NCI-H187 (cell line): ENCODE measurements around the gene FCMR.

ENCODE experiments used
- DNase-seq, 2 experiments: peaks; one replicate each; lab custom pipeline; 2025; lab: John Stamatoyannopoulos, UW

The FCMR gene

GRCh38 chr1:206923009-206923960 is 1.5 kb upstream of the FCMR start:
- DNase-seq = no peak

GRCh38 chr1:206922524-206922923 is 783 bp upstream of the FCMR start:
- DNase-seq = no peak

- no peak for DNase-seq
Observed at GRCh38 chr1:206918076-206918475, 3.7 kb downstream of the FCMR start.

- no peak for DNase-seq
Observed at GRCh38 chr1:206916000-206916709, 5.6 kb downstream of the FCMR start.

GRCh38 chr1:206915030-206915735 is 6.6 kb downstream of the FCMR start:
- DNase-seq = no peak

- DNase-seq = no peak
Observed at GRCh38 chr1:206913766-206914537, 7.8 kb downstream of the FCMR start.

GRCh38 chr1:206912445-206913095 is 9.2 kb downstream of the FCMR start:
- DNase-seq = peak; percentile 82 to 83

- DNase-seq = no peak
Observed at GRCh38 chr1:206911064-206911663, 10.6 kb downstream of the FCMR start.

GRCh38 chr1:206909883-206910318 is 11.8 kb downstream of the FCMR start:
- DNase-seq = no peak

GRCh38 chr1:206909161-206909882 is 12.4 kb downstream of the FCMR start:
- DNase-seq = peak; percentile 82 to 91

- DNase-seq = no peak
Observed at GRCh38 chr1:206908038-206908437, 13.7 kb downstream of the FCMR start.

GRCh38 chr1:206907304-206907991 is 14.3 kb downstream of the FCMR start:
- DNase-seq = no peak

- DNase-seq = no peak
Observed at GRCh38 chr1:206905295-206906164, 16.2 kb downstream of the FCMR start.

GRCh38 chr1:206904423-206905142 is 17.2 kb downstream of the FCMR start:
- no peak for DNase-seq

GRCh38 chr1:206903687-206904086 is 18.1 kb downstream of the FCMR start:
- DNase-seq = no peak

GRCh38 chr1:206902702-206903101 is 19.0 kb downstream of the FCMR start:
- no peak for DNase-seq

- no peak for DNase-seq
Observed at GRCh38 chr1:206901944-206902343, 19.8 kb downstream of the FCMR start.

- no peak for DNase-seq
Observed at GRCh38 chr1:206900149-206900548, 21.6 kb downstream of the FCMR start.
